ENCODE data around the gene MLN.
"Not testable (repeated sequence)": the region's sequence is repeated elsewhere in the genome, so short reads cannot be mapped to it uniquely, and the experiment has no call there.

Gene MLN

DNA sequence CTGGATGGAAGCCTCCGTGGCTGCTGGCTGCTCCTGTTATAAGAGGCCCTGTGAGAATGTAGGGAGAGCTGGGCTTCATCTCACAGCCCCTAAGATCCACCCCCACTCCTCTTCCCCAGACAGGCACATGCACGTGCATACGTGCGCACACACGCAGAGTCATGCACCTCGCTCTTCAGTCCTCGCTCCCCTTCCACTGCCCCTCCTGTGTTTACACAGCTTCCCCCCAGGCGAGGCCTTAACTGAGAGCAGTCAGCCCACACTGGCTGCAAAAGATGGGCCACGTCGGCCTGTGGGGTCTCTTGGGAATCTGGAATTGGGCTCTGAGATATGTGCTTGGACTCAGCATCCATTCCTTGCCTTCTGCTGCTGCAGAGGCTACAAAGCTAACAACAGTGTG is 35.2 kb upstream of the MLN start:
- TF ChIP-seq, protein P1, sequence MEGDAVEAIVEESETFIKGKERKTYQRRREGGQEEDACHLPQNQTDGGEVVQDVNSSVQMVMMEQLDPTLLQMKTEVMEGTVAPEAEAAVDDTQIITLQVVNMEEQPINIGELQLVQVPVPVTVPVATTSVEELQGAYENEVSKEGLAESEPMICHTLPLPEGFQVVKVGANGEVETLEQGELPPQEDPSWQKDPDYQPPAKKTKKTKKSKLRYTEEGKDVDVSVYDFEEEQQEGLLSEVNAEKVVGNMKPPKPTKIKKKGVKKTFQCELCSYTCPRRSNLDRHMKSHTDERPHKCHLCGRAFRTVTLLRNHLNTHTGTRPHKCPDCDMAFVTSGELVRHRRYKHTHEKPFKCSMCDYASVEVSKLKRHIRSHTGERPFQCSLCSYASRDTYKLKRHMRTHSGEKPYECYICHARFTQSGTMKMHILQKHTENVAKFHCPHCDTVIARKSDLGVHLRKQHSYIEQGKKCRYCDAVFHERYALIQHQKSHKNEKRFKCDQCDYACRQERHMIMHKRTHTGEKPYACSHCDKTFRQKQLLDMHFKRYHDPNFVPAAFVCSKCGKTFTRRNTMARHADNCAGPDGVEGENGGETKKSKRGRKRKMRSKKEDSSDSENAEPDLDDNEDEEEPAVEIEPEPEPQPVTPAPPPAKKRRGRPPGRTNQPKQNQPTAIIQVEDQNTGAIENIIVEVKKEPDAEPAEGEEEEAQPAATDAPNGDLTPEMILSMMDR (IDR thresholded peaks at IDR 0.05; ENCODE audit: low read depth, low read length), result no peak
- no peaks in the 10 kb centered on the region for H3K27me3 ChIP-seq
- DNase-seq, result no peak
- peaks cover 58% of the 10 kb centered on the region for H3K4me1 ChIP-seq
- no peaks in the 10 kb centered on the region for H3K36me3 ChIP-seq
- H3K4me3 ChIP-seq (ENCODE audit: low read depth, low read length), result no peak overlapping the region
- H3K9me3 ChIP-seq, result no peaks in the 10 kb centered on the region

DNA sequence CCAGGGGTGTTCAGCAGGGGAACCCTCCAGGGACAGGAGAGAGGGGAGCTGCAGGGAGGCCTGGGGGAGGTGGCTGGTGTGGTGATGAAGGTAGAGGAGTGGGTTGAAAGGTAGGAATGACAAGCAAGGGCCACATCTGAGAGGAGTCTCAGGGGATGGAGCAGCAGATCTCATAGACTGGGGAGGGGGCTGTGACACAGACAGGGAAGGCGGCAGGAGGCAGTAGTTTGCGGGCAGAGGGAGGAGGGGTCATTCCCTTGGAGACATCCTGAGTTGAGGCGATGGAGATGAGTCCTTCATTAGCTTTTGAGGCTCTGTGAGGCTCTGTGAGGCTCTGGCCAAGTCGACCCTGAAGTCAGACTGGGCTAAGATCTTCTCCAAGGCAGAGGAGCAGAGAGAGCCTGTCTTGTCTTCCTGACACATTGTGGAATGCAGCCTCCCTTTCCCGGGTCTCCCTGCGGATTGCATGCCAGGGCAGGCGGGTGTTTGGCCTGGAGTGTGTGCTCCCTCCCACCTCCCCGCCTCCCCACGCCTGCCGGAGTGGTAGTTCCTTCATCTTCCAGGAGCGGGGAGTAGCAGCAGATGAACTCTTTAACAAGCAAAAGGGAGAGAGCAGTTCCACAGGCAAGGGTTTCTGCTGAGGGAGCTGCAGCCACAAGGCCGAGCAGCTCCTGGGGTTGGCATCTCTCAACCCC is 34.3 kb upstream of the MLN start:
- DNase-seq, result no peak
- TF ChIP-seq, protein P1 (IDR thresholded peaks at IDR 0.05; ENCODE audit: low read depth, low read length), result no peak

DNA sequence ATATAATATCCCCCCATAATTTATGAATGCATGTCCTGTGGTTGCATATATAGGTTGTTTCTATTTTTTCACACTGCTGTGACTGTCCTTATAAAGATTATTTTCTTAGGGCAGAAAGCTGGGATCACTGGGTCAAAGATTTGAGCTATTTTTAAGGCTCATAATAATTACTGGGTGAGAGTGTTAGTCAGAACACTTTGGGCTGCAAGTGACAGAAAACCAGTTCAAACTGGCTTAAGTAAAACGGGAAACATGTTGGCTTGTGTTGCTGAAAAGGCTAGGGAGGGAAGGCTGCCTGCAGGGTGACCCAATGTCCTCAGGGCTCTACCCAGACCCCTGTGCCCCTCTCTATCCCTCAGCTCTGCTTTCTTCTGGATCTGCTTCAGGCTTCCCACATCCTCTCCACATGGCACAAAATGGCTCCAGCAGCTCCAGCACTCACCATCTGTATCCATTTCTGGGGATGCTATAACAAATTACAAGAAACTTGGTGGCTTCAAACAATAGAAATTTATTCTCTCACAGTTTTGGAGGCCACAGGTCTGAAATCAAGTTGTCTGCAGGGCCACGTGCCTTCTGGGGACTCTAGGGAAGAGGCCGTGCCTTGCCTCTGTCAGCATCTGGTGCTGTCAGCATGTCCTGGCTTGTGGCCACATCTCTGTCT is 33.1 kb upstream of the MLN start:
- Histone ChIP-seq H3K27me3 (no peaks in the 10 kb centered on the region), H3K4me3 (ENCODE audit: low read depth, low read length) (no peak overlapping the region), H3K9me3 (no peaks in the 10 kb centered on the region), H3K4me1 (peaks cover 45% of the 10 kb centered on the region), H3K36me3 (no peaks in the 10 kb centered on the region)
- DNase-seq, result no peak
- TF ChIP-seq, protein P1 (IDR thresholded peaks at IDR 0.05; ENCODE audit: low read depth, low read length), result no peak

More for the DNA sequence above, 34.3 kb upstream of the MLN start:
- Histone ChIP-seq H3K27me3 (no peaks in the 10 kb centered on the region), H3K4me3 (ENCODE audit: low read depth, low read length) (no peak overlapping the region), H3K4me1 (peaks cover 55% of the 10 kb centered on the region), H3K36me3 (no peaks in the 10 kb centered on the region), H3K9me3 (no peaks in the 10 kb centered on the region)

DNA sequence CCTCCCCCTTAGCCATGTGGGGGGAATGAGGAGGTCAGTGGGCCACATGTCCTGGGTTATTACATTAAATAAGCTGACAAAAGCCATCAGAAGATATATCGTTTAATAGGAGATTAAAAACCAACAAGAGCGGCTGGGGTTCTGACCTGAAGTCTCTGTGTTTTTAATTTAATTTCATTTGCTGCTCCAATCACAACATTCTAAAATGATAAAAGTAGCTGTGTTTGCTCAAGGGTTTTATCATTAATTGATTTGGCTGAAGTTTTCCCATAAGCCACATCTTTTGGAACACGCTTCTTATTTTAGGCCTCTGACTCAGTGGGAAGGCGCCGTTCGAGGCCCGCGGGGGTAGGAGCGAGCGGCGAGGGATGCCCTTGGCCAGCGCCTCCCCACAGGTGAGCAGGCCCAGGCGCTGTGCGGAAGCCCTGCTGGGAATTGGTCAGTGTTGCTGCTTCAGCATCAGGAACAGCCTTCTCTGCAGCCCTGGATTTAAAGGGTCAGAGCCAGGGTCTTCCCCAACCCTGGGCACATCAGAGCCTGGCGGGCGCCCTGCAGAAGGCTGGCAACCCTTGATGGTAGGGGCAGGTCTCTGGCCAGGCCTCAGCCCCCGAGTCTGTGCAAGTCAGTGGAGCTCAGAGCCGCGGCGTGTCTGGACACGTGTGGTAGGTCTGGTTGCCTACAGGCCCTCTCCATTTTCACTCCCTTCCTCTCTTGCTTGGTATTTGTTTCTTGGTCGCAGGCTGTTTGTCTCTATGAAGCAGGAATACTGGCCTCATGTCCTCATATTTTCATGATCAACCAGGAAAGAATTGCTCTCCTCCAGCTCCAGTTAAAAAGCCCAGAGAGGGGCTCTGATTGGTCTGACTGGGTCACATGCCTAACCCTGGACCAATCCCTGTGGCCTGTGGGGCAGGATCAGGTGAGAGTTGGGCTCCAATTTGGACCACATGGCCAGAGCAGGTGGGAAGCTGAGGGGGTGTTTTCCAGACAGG is 30.9 kb upstream of the MLN start:
- H3K4me3 ChIP-seq (ENCODE audit: low read depth, low read length), result no peak overlapping the region
- no peaks in the 10 kb centered on the region for H3K27me3 ChIP-seq
- TF ChIP-seq, protein P1 (IDR thresholded peaks at IDR 0.05; ENCODE audit: low read depth, low read length), result no peak
- peaks cover 30% of the 10 kb centered on the region for H3K4me1 ChIP-seq
- no peaks in the 10 kb centered on the region for H3K36me3 ChIP-seq
- peak; percentile 64 for DNase-seq
- no peaks in the 10 kb centered on the region for H3K9me3 ChIP-seq

DNA sequence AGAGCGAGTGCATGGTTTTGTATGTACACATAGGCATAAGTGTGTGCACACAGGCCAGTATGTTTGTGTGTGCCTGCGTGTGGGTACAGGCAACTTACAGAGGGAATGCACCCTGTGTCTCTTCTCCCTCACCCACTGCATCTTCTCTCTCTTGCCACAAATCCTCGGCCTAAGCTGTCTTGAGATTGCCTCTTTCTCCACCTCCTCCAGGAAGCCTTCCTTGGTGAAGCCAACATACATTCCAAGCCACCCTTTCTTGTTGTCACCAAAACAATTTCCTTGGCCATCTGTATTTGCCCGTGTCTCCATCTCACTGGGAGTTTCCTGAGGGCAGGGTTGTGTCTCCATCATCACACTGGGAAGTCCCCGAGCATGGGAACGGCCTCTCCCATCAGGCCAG is 29.8 kb upstream of the MLN start:
- no peaks in the 10 kb centered on the region for H3K36me3 ChIP-seq
- TF ChIP-seq, protein P1 (IDR thresholded peaks at IDR 0.05; ENCODE audit: low read depth, low read length), result no peak
- H3K9me3 ChIP-seq, result no peaks in the 10 kb centered on the region
- no peak for DNase-seq
- no peak overlapping the region for H3K4me3 ChIP-seq (ENCODE audit: low read depth, low read length)
- H3K27me3 ChIP-seq, result no peaks in the 10 kb centered on the region
- peaks cover 25% of the 10 kb centered on the region for H3K4me1 ChIP-seq

DNA sequence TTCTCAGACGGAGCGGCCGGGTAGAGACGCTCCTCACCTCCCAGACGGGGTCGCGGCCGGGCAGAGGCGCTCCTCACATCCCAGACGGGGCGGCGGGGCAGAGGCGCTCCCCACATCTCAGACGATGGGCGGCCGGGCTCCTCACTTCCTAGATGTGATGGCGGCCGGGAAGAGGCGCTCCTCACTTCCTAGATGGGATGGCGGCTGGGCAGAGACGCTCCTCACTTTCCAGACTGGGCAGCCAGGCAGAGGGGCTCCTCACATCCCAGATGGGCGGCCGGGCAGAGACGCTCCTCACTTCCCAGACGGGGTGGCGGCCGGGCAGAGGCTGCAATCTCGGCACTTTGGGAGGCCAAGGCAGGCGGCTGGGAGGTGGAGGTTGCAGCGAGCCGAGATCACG is 29.0 kb upstream of the MLN start:
- H3K27me3 ChIP-seq; H3K9me3 ChIP-seq; H3K36me3 ChIP-seq; DNase-seq; H3K4me3 ChIP-seq (ENCODE audit: low read depth, low read length): not testable (repeated sequence)
- H3K4me1 ChIP-seq, result peaks cover 28% of the 10 kb centered on the region

DNA sequence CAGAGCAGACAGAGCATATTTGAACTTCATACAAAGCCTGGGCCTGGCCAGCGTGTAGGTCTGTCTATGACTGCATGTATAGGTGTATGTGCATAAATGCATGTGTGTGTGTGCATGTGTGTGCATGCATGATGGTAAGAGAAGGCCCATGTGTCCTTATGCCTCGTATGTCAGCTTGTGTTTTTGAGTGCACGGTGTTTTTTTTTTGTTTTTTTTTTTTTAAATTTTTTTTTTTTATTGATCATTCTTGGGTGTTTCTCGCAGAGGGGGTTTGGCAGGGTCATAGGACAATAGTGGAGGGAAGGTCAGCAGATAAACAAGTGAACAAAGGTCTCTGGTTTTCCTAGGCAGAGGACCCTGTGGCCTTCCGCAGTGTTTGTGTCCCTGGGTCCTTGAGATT is 27.9 kb upstream of the MLN start:
- H3K4me1 ChIP-seq, result peaks cover 32% of the 10 kb centered on the region
- H3K27me3 ChIP-seq; DNase-seq; H3K9me3 ChIP-seq; H3K4me3 ChIP-seq (ENCODE audit: low read depth, low read length); H3K36me3 ChIP-seq: not testable (repeated sequence)
